DOHH2 (cell line): ENCODE measurements around the gene B3GALT2.

Source experiments
- H3F3A ChIP-seq: fragments of 200-600 bp; sonication (generic), shearing (Covaris generic); 2 replicates; pipeline ENCODE4 v1.6.0; 2016; ENCODE audit warnings: antibody characterized with exemption, mild to moderate bottlenecking; ENCODE audit not compliant: control insufficient read depth, insufficient read depth
- H3K27ac ChIP-seq: fragments of 200-600 bp; sonication (generic); 2 replicates; pipeline ENCODE4 v1.5.1; 2014; ENCODE audit warnings: low read depth, mild to moderate bottlenecking, low read length, moderate library complexity
- H3K27me3 ChIP-seq: fragments of 200-600 bp; sonication (generic); 2 replicates; pipeline ENCODE4 v1.6.1; 2014; ENCODE audit warnings: mild to moderate bottlenecking, low read length, mixed read lengths; ENCODE audit not compliant: control insufficient read depth
- H3K36me3 ChIP-seq: fragments of 200-600 bp; sonication (generic); 2 replicates; pipeline ENCODE4 v1.6.1; 2014; ENCODE audit warnings: mild to moderate bottlenecking, low read length, moderate library complexity, mixed read lengths; ENCODE audit not compliant: control insufficient read depth
- H3K4me1 ChIP-seq: fragments of 200-600 bp; sonication (generic); 2 replicates; pipeline ENCODE4 v1.6.1; 2014; ENCODE audit warnings: mild to moderate bottlenecking, low read length, mixed read lengths; ENCODE audit not compliant: control insufficient read depth
- H3K4me2 ChIP-seq: fragments of 200-600 bp; sonication (generic); 2 replicates; pipeline ENCODE4 v1.6.0; 2014; ENCODE audit warnings: mild to moderate bottlenecking, low read length, moderate library complexity
- H3K4me3 ChIP-seq: fragments of 200-600 bp; sonication (generic); 2 replicates; pipeline ENCODE4 v1.5.1; 2014; ENCODE audit warnings: mild to moderate bottlenecking, low read length, mixed read lengths
- H3K79me2 ChIP-seq: fragments of 200-600 bp; sonication (generic); 2 replicates; pipeline ENCODE4 v1.6.1; 2014; ENCODE audit warnings: mild to moderate bottlenecking, low read length, mixed read lengths; ENCODE audit not compliant: control insufficient read depth
- H3K9me2 ChIP-seq: fragments of 200-600 bp; sonication (generic); replicated peaks from 2 replicates; pipeline ENCODE4 v1.6.1; 2014; ENCODE audit warnings: mild to moderate bottlenecking, low read length, mixed read lengths; ENCODE audit not compliant: control insufficient read depth
- H3K9me3 ChIP-seq: fragments of 200-600 bp; sonication (generic); 2 replicates; pipeline ENCODE4 v1.6.1; 2014; ENCODE audit warnings: antibody characterized with exemption, low read length, mixed read lengths; ENCODE audit not compliant: control insufficient read depth, insufficient read depth
- H4K20me1 ChIP-seq: fragments of 200-600 bp; sonication (generic); 2 replicates; pipeline ENCODE4 v1.6.0; 2014; ENCODE audit warnings: low read depth, mild to moderate bottlenecking, antibody characterized with exemption, low read length, moderate library complexity; ENCODE audit not compliant: control insufficient read depth, insufficient read depth
- EZH2phosphoT487 ChIP-seq: fragments of 200-600 bp; sonication (generic); IDR thresholded peaks from 2 replicates; pipeline ENCODE4 v1.6.1; 2017; ENCODE audit warnings: borderline replicate concordance, mild to moderate bottlenecking, antibody characterized with exemption, low read length, moderate library complexity, mixed read lengths
- TF ChIP-seq, protein P1 (sequence below): fragments of 200-600 bp; sonication (generic); IDR thresholded peaks from one replicate; pipeline ENCODE4 v1.5.1; 2014; ENCODE audit warnings: antibody characterized with exemption, mild to moderate bottlenecking, low read depth, low read length; ENCODE audit not compliant: poor library complexity, severe bottlenecking

B3GALT2 gene

DNA sequence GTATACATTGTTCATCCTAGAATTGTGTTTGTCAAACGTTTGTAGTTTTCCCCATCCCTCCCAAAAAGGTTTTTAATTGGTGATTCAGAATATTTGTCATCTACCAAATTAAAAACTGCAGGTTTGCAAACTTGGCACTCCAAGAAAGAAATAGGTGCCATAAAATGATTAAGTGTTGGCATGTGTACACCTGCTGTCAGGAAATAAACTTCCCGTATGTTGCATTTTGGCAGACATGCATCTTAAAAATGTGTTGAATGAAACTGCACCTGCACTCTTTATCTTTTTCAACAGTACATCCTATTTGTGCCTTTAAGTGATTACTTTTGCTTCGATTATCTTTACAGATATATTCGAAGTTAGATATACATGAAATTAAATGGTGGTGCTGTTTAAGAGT, 7.3 kb downstream of the B3GALT2 start:
- H3K4me2 ChIP-seq = no peak overlapping the region
- H3K9me3 ChIP-seq = no peaks in the 10 kb centered on the region
- H3K4me1 ChIP-seq = no peaks in the 10 kb centered on the region; the same call in 1 of the 2 replicates
- H3K9me2 ChIP-seq = no peaks in the 10 kb centered on the region
- TF ChIP-seq, protein P1, sequence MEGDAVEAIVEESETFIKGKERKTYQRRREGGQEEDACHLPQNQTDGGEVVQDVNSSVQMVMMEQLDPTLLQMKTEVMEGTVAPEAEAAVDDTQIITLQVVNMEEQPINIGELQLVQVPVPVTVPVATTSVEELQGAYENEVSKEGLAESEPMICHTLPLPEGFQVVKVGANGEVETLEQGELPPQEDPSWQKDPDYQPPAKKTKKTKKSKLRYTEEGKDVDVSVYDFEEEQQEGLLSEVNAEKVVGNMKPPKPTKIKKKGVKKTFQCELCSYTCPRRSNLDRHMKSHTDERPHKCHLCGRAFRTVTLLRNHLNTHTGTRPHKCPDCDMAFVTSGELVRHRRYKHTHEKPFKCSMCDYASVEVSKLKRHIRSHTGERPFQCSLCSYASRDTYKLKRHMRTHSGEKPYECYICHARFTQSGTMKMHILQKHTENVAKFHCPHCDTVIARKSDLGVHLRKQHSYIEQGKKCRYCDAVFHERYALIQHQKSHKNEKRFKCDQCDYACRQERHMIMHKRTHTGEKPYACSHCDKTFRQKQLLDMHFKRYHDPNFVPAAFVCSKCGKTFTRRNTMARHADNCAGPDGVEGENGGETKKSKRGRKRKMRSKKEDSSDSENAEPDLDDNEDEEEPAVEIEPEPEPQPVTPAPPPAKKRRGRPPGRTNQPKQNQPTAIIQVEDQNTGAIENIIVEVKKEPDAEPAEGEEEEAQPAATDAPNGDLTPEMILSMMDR = no peak
- no peak for TF ChIP-seq EZH2phosphoT487
- peaks cover 13% of the 10 kb centered on the region for H3K79me2 ChIP-seq
- H3K36me3 ChIP-seq = peaks cover 3% of the 10 kb centered on the region; the same call in 1 of the 2 replicates
- H3K27ac ChIP-seq = no peak overlapping the region
- no peaks in the 10 kb centered on the region for H3K27me3 ChIP-seq
- no peak overlapping the region for H3K4me3 ChIP-seq
- no peaks in the 10 kb centered on the region; the same call in 1 of the 2 replicates for H4K20me1 ChIP-seq
- H3F3A ChIP-seq = peaks cover 2% of the 10 kb centered on the region; the same call in 1 of the 2 replicates

DNA sequence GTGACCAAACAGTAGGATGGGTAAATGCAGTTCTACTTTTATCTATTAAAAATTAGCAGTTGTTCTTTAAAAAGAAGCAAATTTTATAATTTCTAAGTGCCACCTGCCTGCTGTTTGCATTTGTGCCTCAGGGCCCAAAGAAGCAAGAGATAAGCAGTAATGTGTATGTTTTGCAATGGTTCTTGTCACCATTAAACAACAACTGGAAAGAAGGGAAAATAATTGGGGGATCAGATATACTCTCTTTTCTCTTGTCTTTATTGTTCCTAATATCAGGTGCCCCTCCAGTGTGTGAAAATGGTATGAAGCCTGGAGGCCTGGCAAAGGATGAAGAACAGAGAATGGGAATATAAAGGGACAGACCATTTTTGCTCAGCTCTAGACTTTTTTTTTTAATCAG, 9.6 kb downstream of the B3GALT2 start:
- TF ChIP-seq EZH2phosphoT487 = no peak
- TF ChIP-seq, protein P1 = no peak
- no peaks in the 10 kb centered on the region for H3K27me3 ChIP-seq
- H3K4me2 ChIP-seq = no peak overlapping the region
- peaks cover 2% of the 10 kb centered on the region; the same call in 1 of the 2 replicates for H3F3A ChIP-seq
- no peaks in the 10 kb centered on the region for H3K4me1 ChIP-seq
- peaks cover 11% of the 10 kb centered on the region; the same call in 1 of the 2 replicates for H3K79me2 ChIP-seq
- H3K36me3 ChIP-seq = peaks cover 7% of the 10 kb centered on the region; the same call in 1 of the 2 replicates
- no peak overlapping the region for H3K27ac ChIP-seq
- no peaks in the 10 kb centered on the region for H4K20me1 ChIP-seq
- H3K4me3 ChIP-seq = no peak overlapping the region
- H3K9me3 ChIP-seq = no peaks in the 10 kb centered on the region
- no peaks in the 10 kb centered on the region for H3K9me2 ChIP-seq

DNA sequence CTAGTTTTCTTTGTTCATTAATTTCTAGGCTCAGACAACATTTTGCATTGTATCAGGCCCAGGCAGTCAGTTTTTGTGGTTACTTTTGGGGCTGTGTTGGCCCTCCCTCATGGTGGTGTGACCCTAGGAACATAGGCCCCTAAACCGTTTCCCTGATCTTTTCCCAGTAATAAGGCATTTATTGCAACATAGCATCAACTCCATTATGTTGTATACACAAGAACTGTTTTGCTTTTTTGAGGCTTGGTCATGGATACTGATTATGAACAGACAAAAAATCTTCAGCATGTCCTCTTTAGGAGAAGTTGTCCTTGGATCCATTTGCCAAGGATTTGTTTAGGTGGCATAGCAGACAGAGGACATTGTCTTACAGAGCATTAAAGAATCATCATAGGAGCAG, 10.3 kb downstream of the B3GALT2 start:
- H3K4me1 ChIP-seq = no peaks in the 10 kb centered on the region
- no peaks in the 10 kb centered on the region for H3K9me3 ChIP-seq
- peaks cover 2% of the 10 kb centered on the region; the same call in 1 of the 2 replicates for H3F3A ChIP-seq
- peaks cover 7% of the 10 kb centered on the region; the same call in 1 of the 2 replicates for H3K36me3 ChIP-seq
- H4K20me1 ChIP-seq = no peaks in the 10 kb centered on the region
- no peaks in the 10 kb centered on the region for H3K9me2 ChIP-seq
- no peak overlapping the region for H3K4me3 ChIP-seq
- H3K79me2 ChIP-seq = peaks cover 14% of the 10 kb centered on the region; the same call in 1 of the 2 replicates
- TF ChIP-seq EZH2phosphoT487 = no peak
- TF ChIP-seq, protein P1 = no peak
- no peaks in the 10 kb centered on the region for H3K27me3 ChIP-seq
- no peak overlapping the region for H3K4me2 ChIP-seq
- H3K27ac ChIP-seq = no peak overlapping the region

DNA sequence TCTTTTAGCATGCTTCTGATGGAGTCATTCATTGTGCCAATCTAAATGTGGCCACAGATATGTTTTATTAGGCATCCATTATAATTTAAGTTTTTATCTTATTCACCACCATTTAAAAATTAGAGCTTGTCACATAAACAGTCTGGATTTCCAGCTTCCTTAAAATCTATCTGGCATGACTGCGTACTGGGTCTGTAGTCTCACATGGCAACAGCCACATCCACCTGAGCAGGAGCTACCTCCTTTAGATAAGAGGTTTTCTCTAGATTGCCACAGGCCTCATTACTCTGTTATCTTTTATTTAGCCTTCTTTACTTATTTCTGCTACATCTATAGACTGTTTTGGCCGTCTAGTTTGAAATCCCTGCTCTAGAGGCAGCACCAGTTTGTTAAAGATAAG, 29.1 kb downstream of the B3GALT2 start:
- Histone ChIP-seq H3K9me3 (no peaks in the 10 kb centered on the region), H3F3A (no peaks in the 10 kb centered on the region), H3K4me2 (no peak overlapping the region), H3K36me3 (peaks cover 39% of the 10 kb centered on the region), H3K79me2 (no peaks in the 10 kb centered on the region), H3K9me2 (no peaks in the 10 kb centered on the region), H3K4me3 (no peak overlapping the region), H4K20me1 (no peaks in the 10 kb centered on the region), H3K4me1 (no peaks in the 10 kb centered on the region), H3K27me3 (no peaks in the 10 kb centered on the region), H3K27ac (no peak overlapping the region)
- TF ChIP-seq, protein P1 = no peak
- no peak for TF ChIP-seq EZH2phosphoT487
